Measurements from ENCODE around the gene BBLN.
"Not testable (repeated sequence)": the region's sequence is repeated elsewhere in the genome, so short reads cannot be mapped to it uniquely, and the experiment has no call there.

Gene BBLN, protein sequence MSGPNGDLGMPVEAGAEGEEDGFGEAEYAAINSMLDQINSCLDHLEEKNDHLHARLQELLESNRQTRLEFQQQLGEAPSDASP

DNA sequence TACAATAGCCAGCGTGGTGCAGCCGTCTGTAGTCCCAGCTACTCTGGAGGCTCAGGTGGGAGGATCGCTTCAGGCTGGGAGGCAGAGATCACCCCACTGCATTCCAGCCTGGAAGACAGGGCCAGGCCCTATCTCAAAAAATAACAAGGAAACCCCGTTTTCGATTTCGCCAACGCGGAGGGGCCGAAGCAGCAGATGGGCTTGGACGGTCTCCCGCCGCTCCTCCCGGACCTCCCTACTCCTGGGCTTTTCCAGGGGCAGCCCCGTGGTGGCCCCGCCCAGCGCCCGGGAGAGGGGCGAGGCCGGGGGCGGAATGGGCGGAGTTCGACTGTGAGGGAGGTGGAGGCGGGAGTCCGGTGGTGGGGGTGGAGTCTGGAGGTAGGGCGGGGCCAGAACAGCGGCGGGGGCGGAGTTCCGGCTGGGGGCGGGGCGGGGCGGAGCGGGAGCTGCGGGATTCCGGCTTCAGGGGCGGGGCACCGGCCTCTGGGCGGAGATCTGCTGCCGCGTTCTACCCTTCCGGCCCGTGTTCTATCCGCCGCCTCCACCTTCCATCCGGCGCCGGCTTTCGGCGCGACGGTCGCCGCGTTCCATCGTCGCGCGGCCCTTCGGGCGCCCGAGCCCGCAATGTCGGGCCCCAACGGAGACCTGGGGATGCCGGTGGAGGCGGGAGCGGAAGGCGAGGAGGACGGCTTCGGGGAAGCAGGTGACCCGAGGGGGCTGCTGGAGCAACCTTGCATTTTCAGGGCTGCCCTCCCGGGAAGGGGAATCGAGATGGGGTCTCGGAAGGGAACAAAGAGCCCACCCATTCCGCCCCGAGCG is at the start of gene BBLN:
TSS of gene BBLN (plus strand) at position 482 of the 819 bp plus-strand sequence. CDS start at position 625, 143 bp downstream.
- peak; percentile 87 for DNase-seq (ENCODE audit: low read depth)

DNA sequence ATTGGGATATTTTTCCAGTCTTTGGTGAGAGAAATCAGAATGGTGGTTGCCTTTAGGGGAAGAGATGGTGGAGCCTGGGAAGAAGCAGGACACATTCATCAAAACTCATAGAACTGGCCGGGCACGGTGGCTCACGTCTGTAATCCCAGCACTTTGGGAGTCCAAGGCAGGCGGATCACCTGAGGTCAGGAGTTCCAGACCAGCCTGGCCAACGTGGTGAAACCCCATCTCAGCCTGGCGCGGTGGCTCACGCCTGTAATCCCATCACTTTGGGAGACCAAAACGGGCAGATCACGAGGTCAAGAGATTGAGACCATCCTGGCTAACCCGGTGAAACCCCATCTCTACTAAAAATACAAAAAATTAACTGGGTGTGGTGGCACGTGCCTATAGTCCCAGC is 48.3 kb upstream of the BBLN start:
- not testable (repeated sequence) for DNase-seq (ENCODE audit: low read depth)

DNA sequence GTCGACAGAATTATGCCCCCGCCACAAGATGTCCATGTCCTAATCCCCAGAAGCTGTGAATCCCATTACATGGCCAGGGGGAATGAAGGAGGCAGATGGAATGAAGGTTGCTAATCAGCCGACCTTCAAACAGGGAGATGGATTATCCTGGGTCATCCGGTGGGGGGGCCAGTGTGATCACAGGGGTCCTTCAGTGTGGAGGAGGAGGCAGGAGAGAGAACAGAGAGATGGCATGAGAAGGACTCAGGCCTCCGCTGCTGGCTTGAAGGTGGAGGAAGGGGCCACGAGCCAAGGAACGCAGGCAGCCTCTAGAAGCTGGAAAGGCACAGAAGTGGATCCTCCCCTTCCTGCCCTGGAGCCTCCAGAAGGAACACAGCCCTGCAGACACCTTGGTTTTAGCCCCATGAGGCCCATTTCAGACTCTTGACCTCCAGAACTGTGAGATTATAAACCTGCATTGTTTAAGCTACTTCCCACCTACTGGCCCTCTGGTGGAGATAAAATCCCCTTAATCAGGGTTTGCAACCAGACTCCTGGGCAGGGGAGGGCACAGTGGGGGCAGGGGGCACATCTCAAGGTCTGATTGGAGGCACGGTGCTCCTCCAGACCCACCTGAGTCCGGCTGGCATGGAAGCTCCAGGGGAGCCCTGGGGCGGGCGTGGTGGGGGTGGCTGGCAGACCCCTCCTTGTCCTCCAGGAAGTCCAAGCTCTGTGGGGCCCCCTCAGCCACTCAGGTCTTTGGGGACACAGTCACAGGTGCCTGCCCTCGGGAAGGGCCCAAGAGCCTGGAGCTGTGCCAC is 46.3 kb upstream of the BBLN start:
- DNase-seq (ENCODE audit: low read depth), result no peak

DNA sequence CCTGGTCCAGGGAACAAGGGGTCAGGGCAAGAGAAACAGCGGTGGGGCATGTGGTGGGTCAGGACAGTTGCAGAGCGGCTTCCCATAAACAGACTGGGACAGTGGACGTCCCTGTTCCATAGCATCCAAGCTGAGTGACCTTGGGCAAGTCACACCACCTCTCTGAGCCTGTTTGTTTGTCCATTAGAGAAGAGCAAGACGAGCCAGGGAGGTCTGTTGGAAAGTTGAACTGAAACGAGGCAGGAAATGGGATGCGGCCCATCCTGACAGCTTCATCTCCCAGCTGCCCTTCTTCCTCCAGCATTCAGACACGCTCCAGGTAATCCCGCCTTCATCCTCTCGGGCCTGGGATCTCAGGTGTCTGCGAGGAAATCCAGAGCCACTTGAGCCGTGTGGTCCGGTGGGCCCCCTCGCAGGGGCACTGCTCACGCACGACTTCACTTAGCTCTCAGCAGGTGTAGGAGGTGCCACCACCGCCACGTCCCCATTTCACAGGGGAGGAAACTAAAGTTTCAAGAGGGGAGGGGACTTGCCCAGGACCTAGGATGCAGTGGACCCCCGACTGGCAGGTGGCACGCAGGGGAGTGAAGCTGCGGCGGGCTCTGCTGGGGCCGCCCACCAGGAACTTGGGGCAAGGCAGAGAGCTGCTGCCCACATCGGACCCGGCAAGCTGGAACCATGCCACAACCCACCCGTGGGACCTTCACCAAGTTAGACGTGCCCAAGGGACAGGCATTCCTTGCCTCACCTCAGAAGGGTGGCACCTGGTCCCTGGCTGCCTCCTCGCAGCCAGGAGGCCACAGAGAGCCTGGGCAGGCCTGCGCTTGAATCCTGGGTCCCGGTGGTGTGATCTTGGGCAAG is 45.5 kb upstream of the BBLN start:
- no peak for DNase-seq (ENCODE audit: low read depth)

DNA sequence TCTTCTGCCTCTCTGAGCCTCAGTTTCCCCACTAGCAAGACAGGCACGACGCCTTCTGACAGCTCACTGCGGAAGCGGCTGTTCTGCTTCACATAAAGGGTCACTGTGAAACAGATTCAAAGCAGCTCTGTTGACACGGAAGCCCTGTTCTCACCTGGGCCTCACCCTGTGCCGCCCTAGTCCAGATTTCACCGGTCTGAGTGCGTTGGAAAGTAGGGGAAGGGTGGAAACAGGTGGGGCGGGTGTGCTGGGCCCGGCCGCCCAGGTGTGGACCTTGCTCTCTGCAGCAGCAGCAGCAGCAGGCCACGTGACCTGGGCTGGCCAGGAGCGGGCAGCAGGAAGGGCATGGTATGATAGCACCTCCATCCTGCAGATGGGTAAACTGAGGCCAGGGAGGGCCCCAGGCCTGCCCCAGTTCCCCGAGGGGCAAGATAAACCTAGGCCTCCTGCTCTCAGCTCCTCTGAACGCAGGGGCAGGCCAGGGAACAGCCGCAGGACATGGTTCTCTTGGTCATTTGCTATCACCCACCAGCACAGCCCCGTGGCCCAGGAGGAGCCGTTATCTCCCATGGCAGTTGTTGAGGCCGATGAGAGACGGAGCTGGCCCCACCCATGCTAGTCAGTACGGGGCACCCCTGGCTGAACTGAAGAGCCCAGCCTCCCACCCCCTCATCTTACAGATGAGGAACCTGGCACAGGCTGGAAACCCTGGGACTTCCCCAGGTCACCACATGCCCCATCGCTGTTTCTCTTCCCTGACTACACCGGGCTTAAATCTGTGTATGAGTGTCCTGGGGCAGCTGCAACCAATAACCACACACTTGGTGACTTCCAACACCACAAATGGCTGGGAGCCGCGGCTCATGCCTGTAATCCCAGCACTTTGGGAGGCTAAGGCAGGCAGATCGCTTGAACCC is 44.6 kb upstream of the BBLN start:
- no peak for DNase-seq (ENCODE audit: low read depth)

DNA sequence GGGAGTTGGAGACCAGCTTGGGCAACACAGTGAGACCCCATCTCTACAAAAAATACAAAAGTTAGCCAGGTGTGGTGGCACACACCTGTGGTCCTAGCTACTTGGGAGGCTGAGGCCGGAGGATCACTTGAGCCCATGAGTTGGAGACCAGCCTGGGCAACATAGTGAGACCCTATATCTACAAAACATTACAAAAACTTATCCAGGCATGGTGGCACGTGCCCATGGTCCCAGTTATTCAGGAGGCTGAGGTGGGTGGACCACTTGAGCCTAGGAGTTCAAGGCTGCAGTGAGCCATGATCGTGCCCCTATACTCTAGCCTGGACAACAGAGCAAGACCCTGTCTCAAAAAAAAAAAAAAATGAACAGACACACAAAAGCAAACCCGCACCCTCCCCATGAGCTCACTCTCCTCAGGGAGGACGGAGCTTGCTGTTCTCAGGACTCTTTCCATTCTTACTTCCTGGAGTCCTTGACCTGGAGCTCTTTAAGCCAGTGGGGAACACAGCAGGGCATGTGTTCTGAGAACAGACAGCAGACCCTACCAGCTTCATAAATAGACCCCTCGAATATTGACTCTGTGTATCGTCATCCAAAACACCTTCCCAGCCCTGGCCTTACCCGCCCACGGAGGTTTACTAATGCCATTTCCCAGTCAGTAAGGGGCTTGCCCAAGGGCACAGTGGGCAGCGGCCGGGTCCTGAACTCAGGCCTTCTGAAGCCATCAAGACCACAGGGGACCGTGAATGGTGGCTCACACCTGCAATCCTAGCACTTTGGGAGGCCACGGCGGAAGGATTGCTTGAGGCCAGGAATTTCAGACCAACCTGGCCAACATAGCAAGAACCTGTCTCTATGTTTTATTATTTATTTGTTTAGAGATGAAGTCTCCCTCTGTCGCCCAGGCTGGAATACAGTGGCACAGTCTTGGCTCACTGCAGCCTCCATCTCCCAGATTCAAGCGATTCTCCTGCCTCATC is 43.7 kb upstream of the BBLN start:
- DNase-seq (ENCODE audit: low read depth), result no peak

DNA sequence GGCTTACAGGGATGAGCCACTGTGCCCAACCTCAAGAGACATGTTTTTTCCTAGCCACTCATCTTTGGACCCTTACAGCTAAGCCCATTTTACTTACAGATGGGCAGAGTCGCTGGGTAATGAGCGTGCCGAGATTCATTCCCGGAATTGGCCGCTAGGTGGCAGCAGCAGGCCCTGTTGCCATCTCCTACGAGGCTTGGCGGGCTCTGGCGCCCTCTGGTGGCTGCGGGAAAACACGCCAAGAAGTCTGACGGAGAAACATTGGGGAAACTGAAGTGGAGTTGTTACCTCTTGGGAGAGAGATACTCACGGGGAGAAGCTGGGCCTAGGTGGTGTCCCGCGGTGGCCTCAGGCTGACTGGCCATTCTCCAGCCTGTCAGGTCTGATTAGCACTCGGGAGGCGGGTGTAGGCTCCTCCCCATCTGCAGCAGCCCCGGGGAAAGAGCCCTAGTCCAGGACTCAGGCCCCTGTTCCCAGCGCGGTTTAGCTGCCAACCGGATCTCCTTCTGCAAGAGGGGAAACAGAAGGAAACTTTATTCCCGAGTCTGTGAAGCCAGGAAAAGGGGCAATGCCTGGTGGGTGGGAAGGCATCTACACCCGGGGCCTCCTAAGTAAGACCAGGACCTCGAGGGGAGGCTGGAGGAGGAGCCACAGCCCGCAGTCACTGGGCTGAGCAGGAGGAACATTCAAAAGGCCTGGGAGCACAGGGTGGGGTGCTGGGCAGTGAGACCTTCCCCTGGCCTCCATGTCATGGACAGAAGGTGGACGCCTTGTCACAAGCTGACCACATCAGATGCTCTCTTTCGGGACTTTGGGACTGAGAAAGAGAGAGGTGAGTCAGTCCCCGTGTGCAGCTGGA is 42.2 kb upstream of the BBLN start:
- peak; percentile 78 for DNase-seq (ENCODE audit: low read depth)

DNA sequence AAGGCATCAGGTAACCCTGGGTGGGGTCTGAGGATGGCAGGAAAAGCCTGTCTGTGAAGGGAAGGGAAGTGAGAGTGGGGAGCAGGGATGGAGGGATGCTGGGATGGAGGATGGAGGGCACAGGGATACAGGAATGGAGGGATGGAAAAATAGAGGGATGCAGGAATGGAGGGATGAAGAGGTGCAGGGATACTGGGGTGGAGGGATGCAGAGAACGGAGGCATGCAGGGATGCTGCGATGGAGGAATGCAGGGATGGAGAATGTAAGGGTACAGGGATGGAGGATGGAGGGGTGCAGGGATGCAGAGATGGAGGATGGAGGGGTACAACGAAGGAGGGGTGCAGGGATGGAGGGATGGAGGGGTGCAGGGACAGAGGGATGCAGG is 41.6 kb upstream of the BBLN start:
- DNase-seq (ENCODE audit: low read depth), result no peak

DNA sequence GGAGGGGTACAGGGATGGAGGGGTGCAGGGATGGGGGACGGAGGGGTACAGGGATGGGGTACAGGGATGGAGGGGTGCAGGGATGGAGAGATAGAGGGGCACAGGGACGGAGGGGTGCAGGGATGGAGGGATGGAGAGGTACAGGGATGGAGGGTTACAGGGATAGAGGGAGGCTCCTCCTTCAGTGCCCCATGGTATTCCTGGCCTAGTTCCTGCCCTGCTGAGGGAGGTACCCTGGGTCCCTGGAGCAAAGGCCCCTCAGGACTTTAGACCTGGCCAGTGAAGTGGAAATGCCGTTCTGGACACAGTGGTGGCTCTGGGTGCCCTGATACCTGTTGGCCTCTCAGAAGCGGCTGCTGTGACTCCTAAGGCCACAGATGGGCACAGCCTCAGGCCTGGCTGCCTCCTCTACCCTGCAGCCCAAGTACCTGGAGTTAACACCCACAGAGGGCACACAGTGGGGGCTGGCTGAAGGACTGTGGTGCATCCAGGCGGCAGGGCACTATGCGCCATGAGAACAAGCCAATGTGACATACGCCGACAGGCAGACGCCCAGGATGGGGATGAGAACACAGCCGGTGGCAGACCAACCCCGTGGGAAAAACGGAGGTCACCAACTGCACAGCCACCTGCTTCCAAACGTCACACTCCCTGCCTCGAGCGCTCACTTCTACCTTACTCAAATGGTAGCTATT is 40.9 kb upstream of the BBLN start:
- no peak for DNase-seq (ENCODE audit: low read depth)

DNA sequence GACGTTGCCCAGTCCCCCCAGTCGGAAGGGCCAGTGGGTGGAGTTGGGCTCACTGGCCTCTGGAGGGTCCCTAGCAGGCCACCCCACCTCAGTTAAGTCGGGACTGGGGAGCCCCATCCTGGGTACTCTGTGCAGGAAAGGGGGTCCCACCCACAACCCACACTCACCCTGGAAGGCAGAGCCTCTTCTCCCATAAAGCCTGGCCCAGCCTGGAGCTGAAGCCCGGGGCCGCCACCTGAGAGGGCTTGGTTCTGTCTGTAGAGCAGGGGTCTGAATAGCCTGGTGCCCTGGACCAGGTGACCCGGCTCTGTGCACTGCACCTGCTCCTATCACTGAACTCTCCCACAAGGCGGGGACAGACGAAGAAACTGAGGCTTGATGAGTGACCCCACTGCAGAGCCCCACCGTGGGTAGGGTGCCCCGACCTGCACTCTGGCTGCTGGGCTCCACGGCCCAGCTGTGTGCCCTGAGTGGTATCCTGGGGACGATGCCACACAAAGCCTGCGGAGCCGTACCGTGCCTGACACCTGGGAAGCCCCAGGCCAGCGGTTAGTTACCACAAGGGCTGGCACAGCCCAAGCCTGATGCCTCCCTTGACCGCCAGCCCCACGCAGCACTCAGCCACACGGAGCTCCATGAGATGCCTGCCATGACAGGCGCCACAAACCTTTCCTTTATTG is 39.9 kb upstream of the BBLN start:
- DNase-seq (ENCODE audit: low read depth), result no peak

DNA sequence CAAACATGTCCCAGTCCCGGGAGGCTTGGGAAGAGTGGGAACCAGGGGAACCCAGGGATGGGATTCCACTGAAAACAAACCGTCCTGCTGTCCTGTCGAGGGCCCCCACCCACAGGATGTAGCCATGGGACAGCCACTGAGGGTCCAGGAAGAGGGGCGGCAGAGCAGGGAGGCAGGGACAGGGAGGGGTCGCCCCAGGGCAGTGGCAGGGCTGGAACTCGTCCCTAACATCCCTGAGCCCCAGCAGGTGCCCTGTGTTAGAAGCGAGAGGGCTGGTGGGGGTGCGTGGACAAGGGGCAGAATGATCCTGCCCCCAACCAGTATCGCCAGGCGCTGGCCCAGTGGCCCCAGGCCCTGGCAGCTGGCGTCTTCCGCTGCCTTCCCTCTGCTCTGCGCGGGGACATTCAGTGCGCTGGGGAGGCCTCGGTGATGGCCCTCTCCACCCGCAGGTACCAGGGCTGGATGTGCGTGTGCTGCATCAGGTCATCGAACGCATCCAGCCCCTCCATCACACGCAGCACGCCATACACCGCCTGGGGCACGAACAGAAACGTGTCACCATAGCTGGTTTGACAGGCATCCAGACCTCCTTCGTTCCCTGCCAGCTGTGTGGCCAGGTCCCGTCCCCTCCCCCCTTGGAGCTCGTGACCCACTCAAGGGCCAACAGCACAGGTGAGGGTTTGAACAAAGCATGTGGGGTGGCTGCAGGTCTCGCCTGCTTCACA is 39.2 kb upstream of the BBLN start:
- DNase-seq (ENCODE audit: low read depth), result no peak

DNA sequence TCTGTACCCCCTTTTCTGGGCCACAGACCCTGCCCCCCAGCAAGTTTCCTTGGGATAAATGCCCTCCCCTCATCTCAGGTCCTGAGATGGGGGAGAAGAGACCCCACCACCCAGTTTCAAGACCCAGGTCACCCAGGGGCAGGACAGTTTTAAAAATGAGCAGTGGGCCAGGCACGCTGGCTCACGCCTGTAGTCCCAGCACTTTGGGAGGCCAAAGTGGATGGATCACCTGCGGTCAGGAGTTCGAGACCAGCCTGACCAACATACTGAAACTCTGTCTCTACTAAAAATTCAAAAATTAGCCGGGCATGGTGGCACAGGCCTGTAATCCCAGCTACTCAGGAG is 38.6 kb upstream of the BBLN start:
- no peak for DNase-seq (ENCODE audit: low read depth)

DNA sequence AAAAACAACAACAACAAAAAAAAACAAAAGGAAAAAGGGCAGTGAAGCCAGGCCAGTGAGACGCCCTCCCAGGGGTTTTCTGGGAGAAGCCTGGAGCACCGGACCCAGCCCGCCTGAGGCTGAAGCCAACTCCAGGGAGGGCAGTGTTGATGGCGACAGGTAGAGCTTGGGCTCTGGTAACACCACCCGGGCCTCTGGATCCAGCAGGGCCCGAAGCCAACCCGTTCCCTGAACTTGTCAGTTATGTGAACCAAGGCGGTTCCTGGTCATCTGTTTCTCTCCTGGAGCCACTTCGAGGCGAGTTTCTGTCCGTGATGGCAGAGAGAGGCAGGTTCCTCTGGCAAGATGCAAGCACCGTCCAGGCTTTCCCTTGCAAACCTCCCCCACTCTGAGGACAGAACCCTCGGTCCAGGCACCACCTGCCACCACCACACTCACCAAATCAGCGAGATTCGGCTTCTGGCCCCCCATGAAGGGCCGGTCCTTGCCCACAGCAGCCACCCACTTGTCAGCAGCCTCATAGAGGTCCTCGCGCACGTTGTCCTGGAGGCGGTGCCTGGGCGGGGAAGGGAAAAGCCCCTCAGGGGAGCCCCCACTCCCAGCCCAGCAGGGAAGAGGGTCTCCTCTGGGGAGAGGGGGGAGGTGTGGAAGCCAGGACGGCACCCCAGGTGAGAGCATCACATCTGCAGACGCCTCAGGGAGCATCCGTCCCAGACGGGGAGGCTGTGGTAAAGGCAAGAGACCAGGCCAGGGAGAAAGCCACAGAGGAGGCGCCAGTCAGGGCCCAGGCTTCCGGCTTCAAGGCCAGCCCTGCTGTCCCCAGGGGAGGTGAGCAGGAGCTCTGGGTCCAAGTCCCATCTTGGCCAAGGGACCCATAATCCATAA is 37.9 kb upstream of the BBLN start:
- no peak for DNase-seq (ENCODE audit: low read depth)

DNA sequence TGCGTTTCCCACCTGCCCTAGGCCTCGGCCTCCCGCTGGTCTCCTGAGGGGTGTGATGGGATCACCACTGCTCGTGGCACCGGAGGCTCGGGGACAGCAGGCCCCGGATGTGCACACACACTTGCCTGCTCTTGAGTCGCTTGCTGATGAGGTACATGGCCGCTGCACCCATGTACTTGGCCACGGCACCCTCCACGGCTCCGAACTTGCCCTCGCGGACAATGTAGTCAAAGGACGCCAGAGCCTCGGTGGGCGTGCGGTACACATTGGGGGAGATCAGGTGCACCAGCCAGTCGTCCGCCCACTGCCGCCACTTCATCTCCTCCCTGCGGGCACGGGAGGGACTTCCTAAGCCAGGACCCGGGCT is 37.3 kb upstream of the BBLN start:
- DNase-seq (ENCODE audit: low read depth), result no peak

DNA sequence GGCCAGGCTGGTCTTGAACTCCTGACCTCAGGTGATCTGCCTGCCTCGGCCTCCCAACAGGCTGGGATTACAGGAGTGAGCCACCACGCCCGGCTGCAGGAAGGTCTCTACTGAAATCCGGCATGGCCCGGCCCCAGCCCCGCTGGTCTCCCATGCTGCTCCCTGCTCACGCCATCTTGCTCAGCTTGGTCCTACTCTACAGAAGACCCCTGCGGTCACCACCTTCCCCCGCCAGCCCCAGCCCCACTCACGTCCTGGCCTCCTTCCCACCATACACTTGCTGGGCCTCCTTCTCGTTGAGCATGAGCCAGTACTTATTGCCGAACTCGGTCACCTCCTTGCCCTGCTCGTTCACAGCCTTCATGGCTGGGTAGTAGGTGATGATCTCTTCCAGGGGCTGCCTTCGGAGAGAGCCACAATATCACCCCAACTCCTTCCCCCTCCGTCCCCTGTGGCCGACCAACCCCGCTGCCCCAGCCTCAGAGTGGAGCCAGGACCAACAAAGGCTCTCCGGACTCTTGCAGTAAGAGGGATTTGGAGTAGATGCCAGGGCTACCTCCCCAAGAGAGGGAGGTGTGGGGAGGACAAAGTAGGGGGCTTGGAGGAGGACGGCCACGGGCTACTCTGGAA is 36.5 kb upstream of the BBLN start:
- no peak for DNase-seq (ENCODE audit: low read depth)

DNA sequence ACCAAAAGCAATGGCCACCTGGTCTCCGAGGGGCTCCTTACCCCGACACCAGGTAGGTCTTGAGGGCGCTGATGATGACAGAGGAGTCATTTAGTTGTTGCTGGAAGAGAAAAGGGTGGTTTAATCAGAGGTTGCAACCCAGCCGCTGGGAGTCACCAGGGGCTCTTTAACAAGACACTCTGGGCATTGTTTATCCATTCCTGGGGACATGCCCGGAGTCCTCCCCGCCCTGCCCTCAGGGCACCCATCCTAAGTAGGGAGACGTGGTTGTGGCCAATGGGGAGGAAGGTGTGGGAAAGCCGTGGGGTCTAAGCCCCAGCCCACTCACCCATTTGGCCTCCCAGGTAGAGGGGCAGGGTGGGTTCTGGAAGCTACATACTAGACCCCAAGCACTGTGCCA is 35.6 kb upstream of the BBLN start:
- DNase-seq (ENCODE audit: low read depth), result no peak
